AG04449 (cell line): ENCODE measurements around the gene DCTN5.

Experiments used
- CTCF ChIA-PET: fragments of 350-600 bp; formaldehyde crosslinking; extraction: SDS; loops from one replicate; lab custom pipeline; 2021; ENCODE audit warnings: antibody characterized with exemption; lab: Yijun Ruan, JAX
- POLR2A ChIA-PET: fragments of 400-600, 350-600 bp; formaldehyde crosslinking; extraction: SDS; loops from one replicate; lab custom pipeline; 2020; ENCODE audit warnings: antibody characterized with exemption, inconsistent platforms; lab: Yijun Ruan, JAX
- DNase-seq: peaks from one replicate; pipeline ENCODE4 v3.0.0-alpha.2; 2010; ENCODE audit warnings: low read depth, low spot score
- H3K4me3 ChIP-seq: 2 replicates; pipeline ENCODE4 v1.5.1; 2011; ENCODE audit warnings: low read depth, mild to moderate bottlenecking, control low read depth, low read length
- CTCF ChIP-seq: IDR thresholded peaks from one replicate; pipeline ENCODE4 v1.5.1; 2011; ENCODE audit warnings: mild to moderate bottlenecking, moderate library complexity, low read length, control low read depth, inconsistent platforms; ENCODE audit not compliant: insufficient read depth; ENCODE audit errors: missing control alignments

DCTN5 gene

DNA sequence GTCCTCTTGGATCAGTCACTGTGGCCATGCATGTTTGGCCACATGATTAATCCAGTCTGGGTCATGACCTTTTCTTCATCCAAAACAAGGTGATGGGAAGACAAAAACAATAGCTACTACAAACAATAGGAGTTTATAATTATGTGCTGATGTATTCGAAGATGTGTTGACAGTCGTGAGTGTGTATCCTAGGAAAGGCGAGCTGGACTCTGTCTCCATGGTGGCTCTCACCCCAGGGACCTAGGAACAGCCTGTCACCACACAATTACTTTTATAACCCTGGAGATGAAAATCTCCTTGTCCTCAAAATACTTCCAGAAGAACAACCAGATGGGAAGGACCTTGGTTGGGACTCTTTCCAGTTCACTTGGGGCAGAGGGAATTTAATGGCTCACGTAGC lies 27.6 kb downstream of the DCTN5 start:
- no peak for TF ChIP-seq CTCF
- CTCF ChIA-PET = interaction anchor here (2.6 kb wide), 1 partner anchor 10 kb away, joined by 17 read pairs; the partner anchor contains the start of gene PLK1

GRCh38 chr16:23670137-23670776 lies 29.0 kb downstream of the DCTN5 start:
- no peak overlapping the region for H3K4me3 ChIP-seq
- ChIA-PET CTCF (interaction anchor here (0.7 to 2.6 kb wide), 3 partner anchors 9 to 224 kb away, joined by 3 to 17 read pairs (median 3); partner anchors contain the start of gene PLK1), POLR2A (interaction anchor here (0.5 to 1.0 kb wide), 2 partner anchors 9 to 1192 kb away, joined by 3 to 4 read pairs; no protein-coding TSS in a partner anchor)
- no peak for TF ChIP-seq CTCF
- DNase-seq = peak; percentile 67

More for the DNA sequence above, 27.6 kb downstream of the DCTN5 start:
- H3K4me3 ChIP-seq = no peak overlapping the region
- DNase-seq = no peak
- POLR2A ChIA-PET = no interaction called here

DNA sequence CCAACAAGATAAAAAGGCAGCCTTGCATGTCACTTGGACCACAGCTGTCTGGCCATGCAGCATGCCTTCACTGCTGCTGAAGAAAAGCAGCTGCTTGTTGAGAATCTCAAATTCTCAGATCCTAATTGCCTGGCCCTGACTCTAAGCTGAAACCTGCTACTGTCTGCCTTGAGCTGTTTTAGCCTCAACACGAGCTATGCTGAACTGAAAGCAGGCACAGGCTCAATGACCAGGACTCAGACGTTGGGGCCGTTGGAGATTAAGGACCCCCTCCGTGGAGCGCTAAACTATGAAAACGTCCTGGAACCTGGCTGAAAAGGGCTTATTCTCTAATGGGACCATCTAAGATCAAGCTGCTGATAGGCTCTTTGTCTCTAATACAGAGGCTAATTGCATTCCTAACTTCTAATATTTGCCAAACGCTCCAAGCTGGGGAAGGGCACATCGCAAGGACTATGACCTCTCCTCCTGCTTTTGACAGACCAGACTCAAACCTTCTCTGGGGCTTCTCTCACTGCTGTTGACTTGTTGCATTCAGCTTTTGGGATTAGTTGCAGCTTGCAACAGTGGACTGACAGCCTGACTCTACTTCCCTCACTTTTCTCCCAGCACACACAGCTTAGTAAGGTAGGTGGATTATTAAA lies 32.8 kb downstream of the DCTN5 start:
- no peak for TF ChIP-seq CTCF
- CTCF ChIA-PET = interaction anchor here (0.7 kb wide), 1 partner anchor 10 kb away, joined by 4 read pairs; no protein-coding TSS in a partner anchor
- POLR2A ChIA-PET = no interaction called here
- no peak for DNase-seq
- H3K4me3 ChIP-seq = no peak overlapping the region

- CTCF ChIA-PET = interaction anchor here (0.8 to 3.2 kb wide), 7 partner anchors 7 to 127 kb away, joined by 3 to 17 read pairs (median 5); no protein-coding TSS in a partner anchor
- H3K4me3 ChIP-seq = no peak overlapping the region
- no peak for TF ChIP-seq CTCF
- POLR2A ChIA-PET = interaction anchor here (1.0 kb wide), 1 partner anchor 120 kb away, joined by 3 read pairs; the partner anchor contains the start of genes EARS2 and UBFD1
- DNase-seq = no peak
Observed at GRCh38 chr16:23676924-23677480, 35.7 kb downstream of the DCTN5 start.

GRCh38 chr16:23678430-23679273 lies 37.4 kb downstream of the DCTN5 start, which contains the start of gene PLK1:
PLK1 (plus strand) TSS chr16:23678889; CDS start chr16:23678933, 44 bp downstream.
- ChIA-PET POLR2A (interaction anchor here (0.7 kb wide), 1 partner anchor 45 kb away, joined by 3 read pairs; no protein-coding TSS in a partner anchor), CTCF (interaction anchor here (0.7 to 3.2 kb wide), 9 partner anchors 9 to 357 kb away, joined by 3 to 17 read pairs (median 4); partner anchors contain the start of genes DCTN5 and PALB2)
- peak; percentile 24 for TF ChIP-seq CTCF
- no peak for DNase-seq
- H3K4me3 ChIP-seq = peak within 1 kb of the TSS; percentile 68
